Measurements from ENCODE around the gene SUFU. TPM values are rescaled to one million over a fixed set of nuclear protein-coding genes. Genes with fewer than 3 reads are reported as not detected.

The SUFU gene
- total RNA-seq, 4 donors from 2014 or later = 5.3 to 10.0 (median 8.6) TPM

DNA sequence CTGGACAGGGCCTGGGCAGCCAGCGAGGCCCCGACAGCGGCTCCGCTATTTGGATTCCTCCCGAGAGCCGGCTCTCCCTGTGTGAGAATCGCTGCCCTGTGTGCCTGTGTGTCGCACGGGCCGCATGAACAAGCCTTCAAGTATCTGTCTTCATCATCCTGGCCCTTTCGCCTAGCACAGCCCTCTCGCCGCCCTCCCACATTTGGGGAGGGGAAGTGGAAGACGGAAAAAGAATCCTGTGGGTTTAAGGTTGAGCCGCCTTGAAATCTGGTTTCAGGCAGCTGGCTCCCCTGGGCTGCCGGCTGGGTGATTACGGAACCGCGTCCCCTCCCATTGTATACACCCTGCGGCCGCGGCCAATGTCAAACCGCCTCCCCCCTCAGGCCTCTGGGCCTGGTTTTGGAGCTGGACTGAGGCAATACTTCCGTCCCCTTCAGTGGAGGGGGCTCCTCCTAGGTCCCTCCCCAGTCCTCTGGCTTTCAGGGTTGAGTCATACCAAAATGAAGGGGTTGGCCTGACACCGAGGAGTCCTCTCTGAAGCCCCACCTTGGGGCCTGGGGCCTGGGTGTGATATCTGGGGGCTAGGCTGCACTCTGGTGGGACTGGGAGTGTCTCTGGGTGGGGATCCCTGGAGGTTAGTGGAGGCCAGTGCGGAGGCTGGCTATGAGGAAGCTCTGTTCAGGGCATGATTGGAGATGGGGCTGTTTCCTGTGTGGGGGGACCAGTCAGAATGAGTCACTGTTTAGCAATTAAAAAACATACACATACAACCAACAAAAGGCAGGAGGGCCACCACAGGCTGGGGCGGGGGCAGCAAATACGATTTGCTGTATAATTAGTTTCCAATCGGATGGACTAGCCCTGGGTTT lies 142.2 kb downstream of the SUFU start:
- Histone ChIP-seq H3K4me3 (peak overlapping the region; percentile 50 to 69), H3K36me3 (peaks cover 0 to 13% of the 10 kb centered on the region in 2 donors), H3K27me3 (no peaks in the 10 kb centered on the region), H3K27ac (peak overlapping the region; percentile 97 to 99 (median 98)), H3K4me1 (peaks cover 0 to 62% (median 41%) of the 10 kb centered on the region in 3 donors), H3K9me3 (no peaks in the 10 kb centered on the region)
- peak; percentile 71 for ATAC-seq
- 0 to 1% methylated on average over 4 to 16 of the region's 29 CpGs for WGBS, 2 donors (ENCODE audit: low coverage in 1 of 2)
- TF ChIP-seq EP300 (IDR thresholded peaks at IDR 0.05) (no peak), POLR2A (IDR thresholded peaks at IDR 0.05) (peak; percentile 71 to 80), POLR2AphosphoS5 (IDR thresholded peaks at IDR 0.05) (peak; percentile 89)

DNA sequence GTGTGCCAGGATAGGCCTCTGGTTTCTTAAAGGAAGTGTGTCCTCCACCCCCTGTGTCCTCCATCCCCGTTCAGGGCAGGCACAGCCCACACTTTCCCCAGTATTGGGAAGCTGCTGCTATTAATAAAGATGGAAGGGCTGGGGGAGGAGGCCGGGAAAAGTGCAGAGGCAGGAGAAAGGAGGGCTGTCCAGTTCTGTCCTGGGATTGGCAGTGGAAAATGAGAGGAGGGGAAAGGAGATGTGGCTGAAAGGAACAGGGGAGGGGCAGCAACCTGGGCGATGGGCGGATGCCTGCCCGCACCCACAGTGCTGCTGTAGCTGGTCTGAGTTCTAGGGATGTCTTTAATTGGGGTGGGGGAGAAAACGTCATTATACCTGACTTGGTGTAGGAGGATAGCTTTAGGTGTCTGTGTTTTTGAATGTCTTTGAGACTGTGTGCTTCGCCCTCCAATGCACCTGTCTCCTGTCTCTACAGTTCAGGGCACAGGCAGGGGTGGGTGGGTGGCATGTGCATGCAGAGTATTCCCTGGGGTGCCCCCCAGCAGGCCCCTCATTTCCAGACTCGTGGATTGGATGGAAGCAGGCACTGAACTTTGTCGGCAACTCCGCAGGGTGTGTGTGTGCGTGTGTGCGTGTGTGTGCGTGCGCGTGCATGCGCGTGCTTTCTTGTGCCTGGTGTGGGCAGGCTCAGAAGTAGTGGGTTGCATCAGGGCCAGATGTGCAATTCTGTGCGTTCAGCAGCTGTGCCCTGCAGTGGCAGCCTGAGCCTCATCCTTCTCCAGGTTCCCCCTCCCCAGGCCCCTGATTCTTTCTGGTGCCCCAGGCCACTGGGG lies 143.1 kb downstream of the SUFU start:
- Histone ChIP-seq H3K27ac (peak overlapping the region; percentile 97 to 99 (median 98)), H3K4me3 (peak overlapping the region; percentile 50 to 69), H3K4me1 (peaks cover 0 to 65% (median 50%) of the 10 kb centered on the region in 3 donors), H3K27me3 (no peaks in the 10 kb centered on the region), H3K36me3 (peaks cover 0 to 22% of the 10 kb centered on the region in 2 donors), H3K9me3 (no peaks in the 10 kb centered on the region)
- TF ChIP-seq POLR2AphosphoS5 (IDR thresholded peaks at IDR 0.05) = no peak
- no peak for TF ChIP-seq EP300 (IDR thresholded peaks at IDR 0.05)
- TF ChIP-seq, protein P1, sequence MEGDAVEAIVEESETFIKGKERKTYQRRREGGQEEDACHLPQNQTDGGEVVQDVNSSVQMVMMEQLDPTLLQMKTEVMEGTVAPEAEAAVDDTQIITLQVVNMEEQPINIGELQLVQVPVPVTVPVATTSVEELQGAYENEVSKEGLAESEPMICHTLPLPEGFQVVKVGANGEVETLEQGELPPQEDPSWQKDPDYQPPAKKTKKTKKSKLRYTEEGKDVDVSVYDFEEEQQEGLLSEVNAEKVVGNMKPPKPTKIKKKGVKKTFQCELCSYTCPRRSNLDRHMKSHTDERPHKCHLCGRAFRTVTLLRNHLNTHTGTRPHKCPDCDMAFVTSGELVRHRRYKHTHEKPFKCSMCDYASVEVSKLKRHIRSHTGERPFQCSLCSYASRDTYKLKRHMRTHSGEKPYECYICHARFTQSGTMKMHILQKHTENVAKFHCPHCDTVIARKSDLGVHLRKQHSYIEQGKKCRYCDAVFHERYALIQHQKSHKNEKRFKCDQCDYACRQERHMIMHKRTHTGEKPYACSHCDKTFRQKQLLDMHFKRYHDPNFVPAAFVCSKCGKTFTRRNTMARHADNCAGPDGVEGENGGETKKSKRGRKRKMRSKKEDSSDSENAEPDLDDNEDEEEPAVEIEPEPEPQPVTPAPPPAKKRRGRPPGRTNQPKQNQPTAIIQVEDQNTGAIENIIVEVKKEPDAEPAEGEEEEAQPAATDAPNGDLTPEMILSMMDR (IDR thresholded peaks at IDR 0.05) = no peak
- no peak for TF ChIP-seq POLR2A (IDR thresholded peaks at IDR 0.05)
- ATAC-seq = no peak
- 5 to 7% methylated on average over 6 to 7 of the region's 18 CpGs for WGBS, 2 donors (ENCODE audit: low coverage in 1 of 2)

DNA sequence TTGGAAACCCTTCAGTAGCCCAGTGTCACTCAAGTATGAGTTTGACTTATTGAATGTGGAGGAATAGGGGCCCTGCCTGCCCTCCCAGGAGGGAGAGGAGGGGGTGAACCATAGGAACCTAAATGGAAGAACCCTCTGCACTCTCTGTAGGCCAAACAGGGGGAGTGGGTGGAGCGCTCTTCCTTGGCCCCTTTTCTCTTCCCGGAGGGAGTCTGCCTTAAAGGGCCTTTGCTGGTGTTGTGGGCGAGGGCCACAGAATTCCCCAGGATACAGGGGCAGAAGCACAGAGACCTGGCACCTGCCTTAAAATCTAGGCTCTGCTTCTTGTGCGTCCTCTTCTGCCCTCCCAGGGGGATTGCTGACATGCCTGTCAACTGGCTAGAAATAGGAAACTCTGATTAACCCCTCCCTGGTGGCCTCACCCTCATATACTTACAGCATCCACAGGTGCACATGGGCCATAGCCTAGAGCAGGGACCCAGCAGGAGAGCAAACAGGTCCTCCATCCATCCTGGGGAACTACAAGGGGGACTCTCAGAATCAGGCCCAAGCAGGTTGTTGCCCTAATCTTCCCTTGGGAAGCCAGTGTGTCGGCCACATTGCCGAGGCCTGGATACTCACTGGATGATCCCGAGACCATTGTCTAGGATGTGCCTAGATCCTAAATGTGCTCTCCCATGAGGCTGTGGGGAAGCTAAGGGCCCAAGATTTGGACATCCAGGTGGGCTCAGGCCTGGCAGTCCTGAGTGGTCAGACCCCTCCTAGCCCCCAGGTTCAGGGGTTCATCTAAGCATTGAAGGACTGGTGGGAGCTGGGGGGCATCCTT lies 143.9 kb downstream of the SUFU start:
- peaks cover 0 to 73% (median 55%) of the 10 kb centered on the region in 3 donors for H3K4me1 ChIP-seq
- peaks cover 0 to 30% of the 10 kb centered on the region in 2 donors for H3K36me3 ChIP-seq
- H3K27ac ChIP-seq = peak overlapping the region in 3 of 4 donors; percentile 97 to 99 (median 97)
- no peaks in the 10 kb centered on the region for H3K27me3 ChIP-seq
- peak overlapping the region; percentile 50 to 69 for H3K4me3 ChIP-seq
- ATAC-seq = no peak
- TF ChIP-seq EP300 (IDR thresholded peaks at IDR 0.05) = no peak
- TF ChIP-seq POLR2A (IDR thresholded peaks at IDR 0.05) = no peak
- TF ChIP-seq, protein P1 (IDR thresholded peaks at IDR 0.05) = no peak
- no peak for TF ChIP-seq POLR2AphosphoS5 (IDR thresholded peaks at IDR 0.05)
- no peaks in the 10 kb centered on the region for H3K9me3 ChIP-seq
- 0 to 30% methylated on average over 2 of the region's 7 CpGs for WGBS, 2 donors (ENCODE audit: low coverage in 1 of 2)

DNA sequence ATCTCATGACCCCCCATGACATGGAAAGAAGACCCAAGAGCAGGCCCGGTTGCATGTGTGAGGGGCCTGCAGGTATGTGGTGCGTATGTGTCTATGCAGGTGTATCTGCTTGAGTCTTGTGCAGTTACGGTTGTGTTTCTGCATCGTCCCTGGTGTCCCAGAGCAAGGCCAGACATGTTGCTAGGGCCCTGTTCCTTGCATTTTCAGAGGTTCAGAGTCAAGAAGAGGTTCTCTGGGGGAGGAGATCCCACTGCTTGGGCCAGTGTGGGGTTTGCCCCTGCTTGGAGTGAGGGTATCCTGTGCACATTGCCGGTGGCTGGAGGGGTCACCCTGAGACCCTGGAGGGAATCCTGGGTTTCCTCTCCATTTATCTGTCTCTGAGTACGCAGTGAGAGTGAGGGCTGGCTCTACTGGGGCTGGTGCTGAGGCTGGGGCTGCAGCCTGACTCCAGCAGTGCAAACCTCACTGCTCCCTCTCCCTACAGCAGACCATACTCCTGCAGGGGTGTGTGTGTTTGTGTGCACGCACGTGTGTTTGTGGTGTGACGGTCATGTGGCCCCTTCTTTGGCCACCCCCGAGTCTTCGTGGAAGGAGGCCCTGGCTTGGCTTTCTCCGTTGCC lies 144.6 kb downstream of the SUFU start:
- Histone ChIP-seq H3K36me3 (peaks cover 0 to 37% of the 10 kb centered on the region in 2 donors), H3K9me3 (no peaks in the 10 kb centered on the region), H3K4me1 (peaks cover 0 to 80% (median 55%) of the 10 kb centered on the region in 3 donors), H3K4me3 (peak overlapping the region in 1 of 2 donors; percentile 69), H3K27me3 (no peaks in the 10 kb centered on the region), H3K27ac (peak overlapping the region in 3 of 4 donors; percentile 97 to 99 (median 97))
- TF ChIP-seq POLR2A (IDR thresholded peaks at IDR 0.05) = no peak
- no peak for TF ChIP-seq EP300 (IDR thresholded peaks at IDR 0.05)
- TF ChIP-seq, protein P1 (IDR thresholded peaks at IDR 0.05) = no peak
- TF ChIP-seq POLR2AphosphoS5 (IDR thresholded peaks at IDR 0.05) = no peak
- ATAC-seq = no peak
- WGBS, 2 donors (ENCODE audit: low coverage in 1 of 2) = 80% methylated on average over 1 of the region's 12 CpGs; no CpG with 5 or more reads in 1 of the 2 donors

All from gastroesophageal sphincter (tissue), 4 donors.